RWPE1 (cell line): Measurements from ENCODE around the gene EMP2.
"Not testable (repeated sequence)": the region's sequence is repeated elsewhere in the genome, so short reads cannot be mapped to it uniquely, and the experiment has no call there.

Experiments used
- CTCF ChIA-PET: fragments of 350-600 bp; sonication (Branson Sonifier 250); formaldehyde crosslinking; extraction: SDS; loops from one replicate; lab custom pipeline; 2021; lab: Yijun Ruan, JAX
- POLR2A ChIA-PET: fragments of 400-600 bp; formaldehyde crosslinking; extraction: SDS; loops from one replicate; lab custom pipeline; 2020; ENCODE audit warnings: antibody characterized with exemption; ENCODE audit not compliant: low non-redundant PET; lab: Yijun Ruan, JAX
- DNase-seq: peaks from one replicate; pipeline ENCODE4 v3.0.0; 2012; ENCODE audit warnings: low spot score
- H3K27ac ChIP-seq: fragments of 450-650 bp; 2 replicates; pipeline ENCODE4 v1.5.1; 2017
- TF ChIP-seq, protein P1 (sequence below): fragments of 450-650 bp; conservative IDR thresholded peaks from 2 replicates; pipeline ENCODE4 v1.5.1; 2017; ENCODE audit warnings: low read depth, mild to moderate bottlenecking

EMP2 gene

DNA sequence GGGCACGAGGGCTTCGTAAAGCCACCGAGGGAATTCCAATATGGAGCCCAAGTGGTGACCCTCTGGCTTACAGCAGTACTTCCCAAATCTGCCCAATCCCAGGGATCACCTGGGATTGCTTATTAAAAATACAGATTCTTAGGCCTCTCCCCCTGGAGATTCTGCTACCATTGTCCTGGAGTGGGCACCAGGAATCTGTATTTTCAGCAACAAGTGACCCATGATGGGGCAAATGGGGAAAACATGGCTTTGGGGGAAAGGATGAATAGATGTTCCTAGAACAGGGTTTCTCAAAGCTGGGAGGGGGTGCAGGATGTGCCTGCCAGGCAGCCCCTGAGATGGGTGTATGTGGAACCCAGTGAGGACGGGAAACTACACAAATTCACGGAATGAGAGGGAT lies 40.6 kb downstream of the EMP2 start:
- CTCF ChIA-PET: no interaction called here
- no peak overlapping the region for H3K27ac ChIP-seq
- TF ChIP-seq, protein P1, sequence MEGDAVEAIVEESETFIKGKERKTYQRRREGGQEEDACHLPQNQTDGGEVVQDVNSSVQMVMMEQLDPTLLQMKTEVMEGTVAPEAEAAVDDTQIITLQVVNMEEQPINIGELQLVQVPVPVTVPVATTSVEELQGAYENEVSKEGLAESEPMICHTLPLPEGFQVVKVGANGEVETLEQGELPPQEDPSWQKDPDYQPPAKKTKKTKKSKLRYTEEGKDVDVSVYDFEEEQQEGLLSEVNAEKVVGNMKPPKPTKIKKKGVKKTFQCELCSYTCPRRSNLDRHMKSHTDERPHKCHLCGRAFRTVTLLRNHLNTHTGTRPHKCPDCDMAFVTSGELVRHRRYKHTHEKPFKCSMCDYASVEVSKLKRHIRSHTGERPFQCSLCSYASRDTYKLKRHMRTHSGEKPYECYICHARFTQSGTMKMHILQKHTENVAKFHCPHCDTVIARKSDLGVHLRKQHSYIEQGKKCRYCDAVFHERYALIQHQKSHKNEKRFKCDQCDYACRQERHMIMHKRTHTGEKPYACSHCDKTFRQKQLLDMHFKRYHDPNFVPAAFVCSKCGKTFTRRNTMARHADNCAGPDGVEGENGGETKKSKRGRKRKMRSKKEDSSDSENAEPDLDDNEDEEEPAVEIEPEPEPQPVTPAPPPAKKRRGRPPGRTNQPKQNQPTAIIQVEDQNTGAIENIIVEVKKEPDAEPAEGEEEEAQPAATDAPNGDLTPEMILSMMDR: no peak

DNA sequence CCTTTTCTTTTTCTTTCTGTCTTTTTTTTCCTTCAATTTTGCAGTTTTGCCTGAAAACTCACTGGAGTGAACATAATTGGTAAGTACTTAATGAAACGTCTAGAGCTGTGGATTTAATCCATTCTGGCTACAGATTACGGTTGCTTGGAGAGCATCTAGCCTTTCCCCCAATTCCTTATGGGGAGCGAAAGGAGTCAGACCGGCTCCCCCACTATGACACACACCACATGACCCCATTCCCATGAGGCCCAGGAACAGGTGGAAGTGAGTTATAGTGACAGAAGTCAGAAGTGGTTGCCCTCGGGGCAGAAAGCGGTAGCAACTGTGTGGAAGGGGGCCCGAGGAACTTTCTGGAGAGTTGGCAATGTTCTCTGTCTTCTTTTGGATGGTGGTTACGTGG lies 41.2 kb downstream of the EMP2 start:
- no peak overlapping the region for H3K27ac ChIP-seq
- ChIA-PET POLR2A (no interaction called here), CTCF (no interaction called here)
- DNase-seq: peak; percentile 17
- TF ChIP-seq, protein P1: no peak

More for the DNA sequence above, 40.6 kb downstream of the EMP2 start:
- DNase-seq: no peak
- POLR2A ChIA-PET: no interaction called here

DNA sequence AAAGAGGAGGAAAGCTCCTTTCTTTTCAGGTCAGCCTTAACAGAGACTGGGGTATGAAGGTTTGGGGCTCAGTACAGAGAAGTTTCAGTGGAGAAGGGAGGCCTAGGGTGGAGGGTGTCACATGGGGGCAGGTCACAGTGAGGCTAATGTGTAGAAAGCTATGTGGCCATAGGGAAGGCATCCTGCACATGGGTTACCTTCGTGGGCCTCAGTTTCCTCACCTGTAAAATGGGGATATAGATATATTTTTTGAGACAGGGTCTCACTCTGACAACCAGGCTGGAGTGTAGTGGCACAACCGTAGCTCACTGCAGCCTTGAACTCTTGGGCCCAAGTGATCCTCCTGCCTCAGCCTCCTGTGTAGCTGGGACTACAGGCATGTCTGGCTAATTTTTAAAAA lies 41.8 kb downstream of the EMP2 start:
- ChIA-PET POLR2A (no interaction called here), CTCF (no interaction called here)
- no peak for DNase-seq
- H3K27ac ChIP-seq: no peak overlapping the region
- TF ChIP-seq, protein P1: no peak

DNA sequence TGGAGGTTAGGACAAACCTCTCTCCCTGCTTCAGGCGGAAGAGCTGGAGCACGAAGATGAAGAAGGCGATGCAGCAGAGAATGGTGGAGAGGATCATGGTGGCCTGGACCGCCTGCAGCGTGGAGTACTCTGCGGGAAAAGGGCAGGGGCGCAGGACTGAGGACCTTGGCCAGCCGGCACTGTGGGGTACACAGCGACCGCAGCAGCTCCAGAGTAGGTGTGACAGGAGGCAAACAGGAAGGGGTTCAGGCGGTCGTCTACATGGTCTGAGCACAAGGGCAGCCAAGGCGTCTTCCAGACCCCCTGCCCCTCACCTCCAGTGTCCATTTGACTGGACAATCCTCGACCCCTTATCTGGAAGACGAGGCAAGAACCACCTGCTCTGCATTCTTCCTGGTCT lies 42.5 kb downstream of the EMP2 start:
- CTCF ChIA-PET: no interaction called here

DNA sequence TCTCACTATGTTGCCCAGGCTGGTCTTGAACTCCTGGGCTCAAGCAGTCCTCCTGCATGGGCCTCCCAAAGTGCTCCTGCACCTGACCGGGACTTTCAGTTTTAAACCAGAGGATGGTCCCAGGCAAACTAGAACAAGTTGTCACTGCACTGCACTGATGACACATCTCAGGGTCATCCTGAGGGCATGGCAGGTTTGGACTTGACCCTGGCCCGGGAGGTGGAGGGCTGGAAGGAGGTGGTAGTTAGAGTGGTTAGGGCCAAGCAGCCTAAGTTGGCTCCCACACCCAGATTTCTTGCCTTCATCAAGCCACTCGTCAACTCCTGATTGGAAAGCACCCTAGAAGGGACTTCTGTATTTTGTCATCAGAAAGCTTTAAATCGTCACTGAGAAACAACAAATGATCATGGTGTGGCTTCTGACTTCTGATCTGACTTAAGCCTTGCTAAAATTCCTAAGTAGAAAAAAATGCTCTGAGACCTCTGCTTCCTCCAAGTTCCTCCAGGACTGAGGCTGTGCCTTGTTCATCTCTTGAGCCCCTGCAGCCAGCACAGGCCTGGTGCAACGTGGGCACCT lies 43.5 kb downstream of the EMP2 start:
- CTCF ChIA-PET: interaction anchor here (0.6 kb wide), 1 partner anchor 200 kb away, joined by 4 read pairs; no protein-coding TSS in a partner anchor
- DNase-seq: no peak
- TF ChIP-seq, protein P1: no peak
- POLR2A ChIA-PET: no interaction called here
- 0 out of 2 replicates have a peak overlapping the region, but pooled peaks have one; percentile 8 for H3K27ac ChIP-seq

More for the DNA sequence above, 42.5 kb downstream of the EMP2 start:
- POLR2A ChIA-PET: no interaction called here
- TF ChIP-seq, protein P1: no peak
- H3K27ac ChIP-seq: no peak overlapping the region
- no peak for DNase-seq

DNA sequence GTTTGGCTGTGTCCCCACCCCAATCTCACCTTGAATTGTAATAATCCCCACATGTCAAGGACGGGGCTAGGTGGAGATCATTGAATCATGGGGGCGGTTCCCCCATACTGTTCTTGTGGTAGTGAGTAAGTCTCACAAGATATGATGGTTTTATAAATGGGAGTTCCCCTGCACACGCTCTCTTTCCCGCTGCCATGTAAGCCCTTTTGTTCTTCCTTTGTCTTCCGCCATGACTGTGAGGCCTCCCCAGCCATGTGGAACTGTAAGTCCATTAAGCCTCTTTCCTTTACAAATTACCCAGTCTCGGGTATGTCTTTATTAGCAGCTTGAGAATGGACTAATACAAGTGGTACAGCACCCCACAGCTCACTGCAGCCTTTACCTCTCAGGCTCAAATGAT lies 44.1 kb downstream of the EMP2 start:
- CTCF ChIA-PET, DNase-seq, H3K27ac ChIP-seq, POLR2A ChIA-PET: not testable (repeated sequence)

DNA sequence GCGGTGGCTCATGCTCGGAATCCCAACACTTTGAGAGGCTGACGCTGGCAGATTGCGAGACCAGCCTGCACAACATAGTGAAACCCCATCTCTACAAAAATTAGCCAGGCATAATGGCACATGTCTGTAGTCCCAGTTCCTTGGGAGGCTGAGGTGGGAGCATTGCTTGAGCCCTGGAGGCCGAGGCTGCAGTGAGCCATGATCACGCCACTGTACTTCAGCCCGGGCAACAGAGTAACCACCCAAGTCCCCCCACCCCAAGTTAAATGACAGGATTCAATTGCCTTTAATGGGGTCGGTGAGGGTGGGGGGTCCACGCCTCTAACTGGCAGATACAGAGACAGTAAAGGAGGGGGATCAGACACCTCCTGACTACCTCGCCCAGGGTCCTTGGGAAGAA lies 44.9 kb downstream of the EMP2 start:
- ChIA-PET CTCF (no interaction called here), POLR2A (no interaction called here)

More for the DNA sequence above, 44.9 kb downstream of the EMP2 start:
- no peak for DNase-seq
- no peak overlapping the region for H3K27ac ChIP-seq
- TF ChIP-seq, protein P1: no peak
